Kasumi-1 (cell line): ENCODE measurements around the gene BCAR3.
"Not testable (repeated sequence)": the region's sequence is repeated elsewhere in the genome, so short reads cannot be mapped to it uniquely, and the experiment has no call there.

Source experiments
- DNase-seq, 2 experiments: peaks; one replicate each; lab custom pipeline; 2025; lab: John Stamatoyannopoulos, UW

Gene BCAR3

DNA sequence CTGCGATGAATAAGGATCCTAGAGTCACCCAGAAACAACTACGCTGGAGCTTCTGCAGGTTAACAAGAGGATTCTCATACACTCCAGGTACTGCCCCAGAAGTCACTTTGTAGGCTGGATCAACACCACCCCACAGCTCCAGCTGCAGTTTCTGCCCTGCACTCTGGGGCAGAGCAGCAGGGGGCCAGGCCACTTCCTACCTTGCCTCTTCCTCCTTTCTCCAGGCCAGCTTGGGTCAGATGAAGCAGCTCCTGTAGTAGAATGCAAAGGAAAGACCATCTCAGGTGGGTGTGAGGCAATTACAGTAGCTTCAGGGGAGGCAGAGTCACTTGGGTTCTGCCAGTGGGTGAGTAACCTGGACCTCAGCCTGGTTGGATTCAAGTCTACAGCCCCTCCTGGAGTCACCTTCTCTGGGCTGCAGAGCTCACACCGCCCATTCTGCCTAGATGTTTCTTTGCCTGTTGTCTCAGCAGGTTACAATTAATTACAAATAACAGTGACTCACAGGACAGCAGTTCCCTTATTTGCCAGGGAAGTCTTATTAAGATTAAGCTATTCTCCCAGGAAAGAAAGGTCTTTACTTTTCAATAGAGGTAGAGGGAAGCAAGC lies 24.4 kb upstream of the BCAR3 start:
- no peak for DNase-seq

DNA sequence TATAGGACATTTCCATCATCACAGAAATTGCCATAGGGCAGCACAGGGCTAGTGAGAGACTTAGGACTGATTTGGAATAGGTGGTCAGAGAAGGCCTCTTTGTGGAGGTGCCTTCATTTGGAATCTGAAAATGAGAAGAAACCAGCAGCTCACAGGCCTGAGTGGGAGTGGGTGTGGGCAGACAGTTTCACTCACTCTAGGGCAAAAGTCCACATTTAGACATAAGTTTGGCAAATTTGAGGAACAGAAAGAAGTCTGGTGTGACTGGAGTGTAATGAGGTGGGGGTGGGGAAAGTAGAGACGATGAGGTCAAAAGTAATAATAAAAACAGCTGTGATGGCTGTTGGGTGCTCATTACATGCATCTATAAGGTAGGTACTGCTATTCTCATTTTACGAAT lies 22.4 kb upstream of the BCAR3 start:
- DNase-seq, result no peak

DNA sequence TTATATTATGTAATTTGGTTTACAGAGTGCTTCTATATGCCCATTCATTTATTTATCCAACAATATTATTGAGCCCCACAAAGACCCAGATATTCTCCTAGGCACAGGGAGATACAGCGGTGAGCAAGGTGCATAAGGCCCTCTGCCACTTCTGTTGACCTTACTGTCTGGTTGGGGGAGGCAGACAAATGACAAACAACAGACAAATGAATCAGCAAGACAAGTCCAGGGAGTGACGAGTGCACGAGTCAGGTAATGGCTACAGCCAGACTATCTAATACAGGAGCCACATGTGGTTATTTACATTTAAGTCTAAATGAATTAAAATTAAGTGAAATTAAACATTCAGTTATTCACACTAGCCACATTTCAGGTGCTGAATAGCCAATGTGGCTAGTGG lies 22.0 kb upstream of the BCAR3 start:
- no peak for DNase-seq

DNA sequence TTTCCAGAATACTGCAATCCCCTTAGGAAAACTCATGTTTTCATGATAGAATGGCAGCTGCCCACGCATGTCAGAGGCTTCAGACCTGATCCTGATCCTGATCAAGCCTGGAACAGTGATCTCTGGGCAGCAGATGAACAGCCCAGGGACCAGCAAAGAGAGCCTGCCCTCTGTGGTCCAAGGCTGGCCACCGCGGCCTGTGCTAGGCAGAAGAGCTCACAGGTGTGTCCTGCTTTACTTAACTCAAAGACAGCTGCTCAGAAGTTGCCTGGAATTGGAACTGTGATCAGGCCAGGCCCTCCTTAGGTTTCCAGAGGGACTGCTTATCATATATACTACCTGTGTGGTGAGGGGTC lies 21.2 kb upstream of the BCAR3 start:
- no peak for DNase-seq

DNA sequence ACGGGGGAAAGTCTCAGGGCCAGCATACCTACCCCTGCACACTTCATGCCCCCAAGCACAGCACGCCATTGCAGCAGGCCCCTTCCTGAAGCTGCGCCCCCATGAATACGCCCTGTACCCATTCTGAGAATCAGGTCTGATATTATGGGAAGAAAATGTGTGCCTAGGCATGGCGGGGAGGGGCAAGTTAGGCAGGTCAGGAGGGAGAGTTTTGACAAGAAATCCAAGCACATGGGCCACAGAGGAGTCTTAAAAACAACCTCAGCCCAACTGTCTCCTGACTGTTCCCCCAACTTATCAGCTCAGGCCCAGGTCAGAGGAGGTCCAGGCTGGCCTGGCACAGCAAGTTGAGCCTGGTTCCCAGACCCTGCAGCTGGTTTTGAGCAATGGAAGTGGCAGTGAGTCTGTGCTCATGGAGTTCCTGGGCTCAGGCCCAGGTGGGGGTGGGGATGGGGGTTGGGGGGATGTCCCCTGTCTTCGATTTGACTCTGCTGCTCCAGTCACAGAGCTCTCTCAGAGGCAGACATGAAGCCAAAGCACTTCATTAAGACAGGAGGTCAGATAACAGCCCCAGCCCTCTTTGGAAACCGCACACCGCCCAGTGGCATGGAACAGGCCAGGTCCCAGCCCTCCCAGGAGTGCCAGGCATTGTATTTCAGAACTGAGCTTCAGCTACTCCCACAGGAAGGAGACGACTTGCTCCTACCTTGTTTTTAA lies 20.6 kb upstream of the BCAR3 start:
- DNase-seq, result no peak

DNA sequence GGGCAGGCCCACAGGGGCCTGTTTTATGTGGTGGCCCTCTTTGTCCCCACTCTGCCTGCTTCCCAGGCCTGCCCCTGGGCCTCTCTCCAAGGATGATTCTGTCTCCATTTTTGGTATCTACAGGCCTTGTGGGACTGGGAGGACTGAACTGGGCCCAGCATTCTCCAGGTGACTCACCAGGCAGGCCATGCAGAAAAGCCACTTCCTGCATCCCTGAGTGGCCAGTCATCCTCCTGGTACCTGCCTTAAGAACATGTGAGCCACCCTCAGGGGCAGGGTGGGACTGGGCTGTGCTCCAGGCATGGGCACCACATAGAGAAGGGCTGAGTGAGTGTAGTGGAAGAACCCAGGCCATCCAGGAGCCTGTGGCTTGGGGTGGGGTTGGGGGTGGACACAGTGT lies 20.0 kb upstream of the BCAR3 start:
- no peak for DNase-seq

DNA sequence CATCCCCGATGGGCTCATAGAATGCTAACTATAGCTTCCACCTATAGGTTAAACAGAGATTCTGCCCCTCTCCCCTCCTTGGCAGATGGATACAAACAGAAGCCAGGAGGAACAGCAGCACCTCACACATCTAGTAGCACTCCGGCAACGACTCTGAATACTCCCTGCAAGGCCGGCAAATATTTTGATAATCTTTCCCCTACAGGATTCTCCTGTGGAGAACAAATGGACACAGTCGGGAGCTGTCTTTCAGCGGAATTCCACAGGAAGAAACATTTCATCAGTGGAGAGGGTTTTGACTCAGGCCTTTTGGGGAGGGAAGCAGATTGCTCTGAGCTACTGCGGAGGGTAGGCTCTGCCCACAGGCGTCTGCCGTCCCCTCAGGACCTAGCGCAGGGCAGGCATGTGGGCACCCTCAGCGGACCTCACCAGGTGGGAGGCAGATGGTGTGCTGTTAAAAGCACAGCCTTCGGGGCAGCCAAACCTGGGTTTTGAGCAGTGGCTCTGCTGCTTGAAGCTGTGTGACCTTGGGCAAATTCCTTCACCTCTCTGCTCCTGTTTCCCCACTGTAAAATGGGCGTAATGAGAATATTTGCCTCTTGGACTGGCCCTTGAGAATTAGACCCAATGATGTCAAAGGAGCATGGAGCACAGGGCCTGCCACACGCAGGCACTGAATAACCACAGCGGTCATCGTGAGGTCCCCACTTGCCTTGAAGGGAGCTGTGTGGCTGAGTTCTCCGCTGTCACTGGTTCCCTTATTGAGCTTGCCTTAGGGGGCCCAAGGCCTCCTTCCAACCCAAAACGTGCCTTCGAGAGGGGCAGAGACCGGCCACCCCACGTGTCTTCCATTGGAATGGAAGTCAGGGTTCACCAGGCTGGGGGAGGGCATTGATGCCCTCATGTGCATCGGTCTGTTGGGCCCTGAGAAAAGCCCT lies 19.2 kb upstream of the BCAR3 start:
- DNase-seq, result no peak

DNA sequence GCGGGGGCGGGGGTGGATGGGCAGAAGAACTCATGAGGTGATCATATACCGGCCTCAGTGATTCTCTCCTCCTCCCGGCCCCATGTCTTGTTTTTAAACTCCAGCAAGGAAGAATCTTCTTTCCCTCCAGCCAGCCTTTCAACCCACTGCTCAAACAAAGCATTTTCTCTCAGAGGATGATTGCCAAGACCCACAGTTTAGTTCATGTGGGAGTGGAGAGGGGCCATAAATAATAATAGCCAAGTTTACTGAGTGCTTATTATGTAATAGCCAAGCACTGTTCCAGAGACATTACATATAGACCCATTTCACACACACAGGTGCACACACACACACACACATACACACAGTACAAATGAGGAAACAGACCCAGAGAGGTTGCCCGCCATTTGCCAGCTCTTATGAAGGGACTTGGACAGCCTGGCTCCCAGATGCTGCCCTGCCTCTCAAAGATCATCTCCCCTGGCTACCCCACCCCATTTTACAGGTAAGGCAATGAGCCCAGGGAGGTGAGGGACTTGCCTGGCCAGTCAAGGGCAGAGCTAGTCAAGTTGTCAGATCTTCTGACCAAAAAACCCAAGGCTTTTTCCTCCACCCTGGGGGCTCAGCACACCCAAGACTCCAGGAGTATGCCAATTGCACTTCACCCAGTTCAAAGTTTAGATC lies 18.0 kb upstream of the BCAR3 start:
- no peak for DNase-seq

DNA sequence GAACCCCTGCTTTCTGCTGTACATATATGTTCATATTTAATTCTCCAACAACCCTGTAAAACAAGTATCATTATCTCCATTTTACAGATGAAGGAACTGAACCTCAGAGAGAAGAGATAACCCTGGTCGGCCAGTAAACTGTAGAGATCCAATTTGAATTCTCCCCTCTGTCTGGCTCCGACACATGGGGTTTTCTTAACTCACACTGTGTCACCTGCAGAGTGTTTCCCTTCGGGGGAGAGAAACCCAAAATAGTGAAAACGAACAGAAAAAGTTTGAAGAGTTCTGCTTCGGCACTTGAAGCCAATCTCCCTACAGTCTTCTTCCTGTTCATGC lies 17.4 kb upstream of the BCAR3 start:
- no peak for DNase-seq

DNA sequence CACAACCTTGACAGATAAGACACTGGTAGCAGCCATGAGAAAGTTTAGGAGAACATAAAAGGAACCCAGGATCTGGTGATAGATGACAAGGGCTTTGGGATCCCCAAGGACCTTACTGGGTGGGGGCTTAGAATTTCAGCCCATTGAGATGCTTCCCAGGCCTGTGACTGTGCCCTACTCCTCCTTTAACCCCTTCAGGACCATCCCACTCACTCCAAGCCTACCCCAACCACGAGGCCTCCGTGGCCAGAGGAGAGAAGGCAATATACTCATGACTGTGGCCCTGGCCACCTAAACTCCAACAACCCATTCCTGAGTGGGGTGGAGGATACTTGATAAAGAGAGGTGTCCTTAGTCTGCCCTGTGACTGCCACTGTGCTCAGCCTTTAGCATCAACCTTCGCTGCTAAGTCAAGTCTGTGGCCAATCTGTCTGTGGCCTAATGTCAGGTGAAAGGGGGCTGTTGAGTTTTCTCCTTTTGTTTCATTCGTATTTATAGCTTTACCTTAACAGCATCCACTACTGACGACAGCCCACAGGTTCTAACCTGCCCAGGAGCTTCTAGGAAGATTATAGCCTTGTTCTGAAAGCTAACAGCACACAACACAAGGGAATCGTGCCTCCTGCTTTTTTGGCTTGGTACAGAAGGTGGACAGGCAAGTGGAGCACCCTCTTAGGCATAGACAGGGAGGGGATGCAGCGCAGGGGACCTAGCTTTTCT lies 16.9 kb upstream of the BCAR3 start:
- DNase-seq, result no peak

DNA sequence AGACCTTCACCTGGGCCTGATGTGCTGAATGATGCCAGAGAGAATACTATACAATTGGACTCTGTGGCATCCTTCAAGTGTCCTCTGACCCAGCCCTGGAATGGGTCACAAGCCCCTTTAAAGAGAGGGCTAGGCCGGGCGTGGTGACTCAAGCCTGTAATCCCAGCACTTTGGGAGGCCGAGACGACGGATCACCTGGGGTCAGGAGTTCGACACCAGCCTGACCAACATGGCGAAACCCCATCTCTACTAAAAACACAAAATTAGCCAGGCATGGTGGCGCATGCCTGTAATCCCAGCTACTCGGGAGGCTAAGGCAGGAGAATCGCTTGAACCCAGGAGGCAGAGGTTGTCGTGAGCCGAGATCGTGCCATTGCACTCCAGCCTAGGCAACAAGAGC lies 15.9 kb upstream of the BCAR3 start:
- DNase-seq, result not testable (repeated sequence)

DNA sequence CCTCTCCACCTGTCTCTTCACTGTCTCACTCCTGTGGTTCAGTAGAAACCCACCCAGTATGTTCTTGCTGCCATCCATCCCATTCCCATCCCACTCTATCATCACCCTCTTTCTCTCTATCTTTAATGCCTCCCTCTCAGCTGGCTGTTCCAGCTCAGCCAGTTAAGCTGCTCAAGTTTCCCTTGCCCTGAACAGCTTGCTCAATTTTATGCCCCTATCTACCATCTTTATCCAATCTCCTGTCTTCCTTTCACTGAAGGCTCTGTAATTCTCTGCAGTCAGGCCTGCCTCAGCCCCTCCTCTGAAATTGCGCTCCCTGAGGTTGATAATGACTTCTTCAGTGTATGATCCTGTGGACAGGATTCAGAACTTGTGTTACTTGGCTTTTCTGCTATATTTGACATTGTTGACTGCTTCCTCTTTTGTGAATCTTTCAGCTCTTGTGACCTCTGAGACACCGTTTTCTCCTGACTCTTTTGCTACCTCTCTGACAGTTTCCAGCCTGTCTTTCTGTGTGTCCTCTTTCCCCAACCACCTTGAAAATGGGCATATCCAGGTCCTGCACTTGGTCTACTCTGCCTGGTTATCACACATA lies 13.9 kb upstream of the BCAR3 start:
- peak; percentile 55 to 69 for DNase-seq

DNA sequence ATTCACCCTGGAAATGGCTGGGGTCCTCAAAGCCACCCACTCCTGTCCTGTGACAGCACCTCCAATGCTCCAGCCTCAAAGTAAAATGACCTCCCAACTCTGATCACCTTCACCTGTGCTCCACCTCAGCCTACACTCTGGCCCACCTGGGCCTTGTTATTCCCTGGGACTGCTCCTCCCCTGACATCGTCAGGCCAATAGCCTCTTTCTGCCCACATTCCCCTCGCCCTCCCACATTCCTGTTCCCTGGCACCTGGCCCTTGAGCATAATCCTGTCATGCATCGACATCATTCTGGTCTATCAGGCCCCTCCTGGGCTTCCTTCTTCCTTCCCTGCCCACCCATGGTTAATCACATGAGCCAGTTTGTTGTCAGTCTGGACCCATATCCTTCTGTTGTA lies 13.2 kb upstream of the BCAR3 start:
- no peak for DNase-seq

DNA sequence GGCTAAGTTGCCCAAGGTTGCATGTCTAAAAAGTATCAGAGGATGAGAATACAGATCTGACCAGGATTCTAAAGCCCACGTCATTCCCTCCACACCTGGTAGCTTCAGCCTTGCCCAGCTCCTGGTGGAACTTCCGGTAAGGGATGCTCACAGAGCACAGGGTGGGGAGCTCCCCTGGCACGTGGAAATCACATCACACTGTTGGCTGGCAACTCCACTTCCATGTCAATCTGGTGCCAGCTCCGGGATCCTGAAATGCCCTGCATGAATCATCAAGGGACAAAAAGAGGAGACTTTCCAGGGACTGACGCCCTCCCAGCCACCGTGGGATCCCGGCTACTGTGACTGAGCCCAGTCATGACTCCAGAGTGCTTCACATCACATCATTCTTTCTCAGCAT lies 12.4 kb upstream of the BCAR3 start:
- no peak for DNase-seq

DNA sequence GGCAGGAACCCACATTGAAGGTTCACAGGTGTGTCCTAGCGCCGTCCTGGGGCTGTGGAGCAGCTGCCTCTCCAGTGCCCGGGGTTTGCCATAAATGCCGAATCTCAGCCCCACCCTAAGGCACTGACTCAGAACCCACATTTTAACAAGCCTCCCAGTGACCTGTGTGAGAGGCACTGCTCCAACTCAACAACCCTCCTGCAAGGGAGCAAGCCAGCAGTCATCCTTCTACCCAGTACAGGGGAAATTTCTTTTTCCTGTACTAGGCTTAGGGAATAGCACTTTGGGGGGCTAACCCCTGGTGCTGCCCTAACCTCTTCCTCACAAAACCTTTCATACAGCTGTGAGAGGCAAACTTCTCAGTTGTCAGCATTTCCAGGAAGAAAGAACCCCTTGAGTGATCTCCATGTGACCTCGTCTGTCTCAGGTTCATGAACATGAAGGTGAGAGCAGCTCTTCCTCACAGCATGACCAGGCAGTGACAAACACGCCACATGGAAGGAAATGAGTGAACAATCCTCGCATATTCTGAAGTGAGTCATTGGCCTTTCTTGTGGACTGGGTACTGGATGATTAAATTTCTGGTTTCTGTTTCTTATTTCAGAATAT lies 11.4 kb upstream of the BCAR3 start:
- DNase-seq, result no peak

DNA sequence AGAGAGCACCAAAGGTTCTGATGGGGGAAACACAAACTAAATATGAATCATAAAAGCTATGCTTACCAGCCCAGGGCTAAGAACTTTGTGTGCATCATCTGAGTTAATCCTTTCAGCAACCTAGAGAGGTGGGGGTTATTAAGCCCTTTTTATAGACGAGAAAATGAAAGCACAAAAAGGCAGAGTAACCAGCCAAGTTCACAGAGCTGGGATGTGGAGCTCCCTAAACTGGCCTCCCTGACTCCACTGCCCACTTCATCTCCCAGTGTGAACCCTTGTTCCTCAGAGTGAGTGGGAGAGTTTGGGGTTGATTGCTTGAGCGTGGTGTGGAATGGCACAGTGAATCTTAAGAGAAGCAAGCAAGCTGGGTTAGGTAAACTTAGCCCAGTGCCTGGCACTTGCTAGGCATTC lies 10.8 kb upstream of the BCAR3 start:
- DNase-seq, result no peak

DNA sequence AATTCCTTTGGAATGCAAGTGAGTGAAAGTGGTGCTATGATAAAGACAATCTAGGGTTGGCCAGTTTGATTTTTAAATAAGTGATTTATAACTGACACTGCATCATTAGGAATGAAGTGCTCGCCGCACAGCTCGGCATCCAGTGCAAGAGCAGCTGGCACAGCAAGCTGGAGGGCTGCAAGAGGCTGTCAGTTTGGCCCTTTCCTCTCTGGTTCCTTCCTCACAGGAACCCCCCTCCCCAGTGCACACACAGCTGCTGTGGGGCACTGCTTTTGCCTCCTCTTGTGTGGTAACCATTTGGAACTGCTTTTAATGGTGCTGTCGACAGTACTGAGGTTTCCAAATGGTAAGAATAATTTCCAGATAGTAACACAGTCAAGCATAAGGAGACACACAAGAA lies 10.4 kb upstream of the BCAR3 start:
- peak; percentile 28 to 41 for DNase-seq

DNA sequence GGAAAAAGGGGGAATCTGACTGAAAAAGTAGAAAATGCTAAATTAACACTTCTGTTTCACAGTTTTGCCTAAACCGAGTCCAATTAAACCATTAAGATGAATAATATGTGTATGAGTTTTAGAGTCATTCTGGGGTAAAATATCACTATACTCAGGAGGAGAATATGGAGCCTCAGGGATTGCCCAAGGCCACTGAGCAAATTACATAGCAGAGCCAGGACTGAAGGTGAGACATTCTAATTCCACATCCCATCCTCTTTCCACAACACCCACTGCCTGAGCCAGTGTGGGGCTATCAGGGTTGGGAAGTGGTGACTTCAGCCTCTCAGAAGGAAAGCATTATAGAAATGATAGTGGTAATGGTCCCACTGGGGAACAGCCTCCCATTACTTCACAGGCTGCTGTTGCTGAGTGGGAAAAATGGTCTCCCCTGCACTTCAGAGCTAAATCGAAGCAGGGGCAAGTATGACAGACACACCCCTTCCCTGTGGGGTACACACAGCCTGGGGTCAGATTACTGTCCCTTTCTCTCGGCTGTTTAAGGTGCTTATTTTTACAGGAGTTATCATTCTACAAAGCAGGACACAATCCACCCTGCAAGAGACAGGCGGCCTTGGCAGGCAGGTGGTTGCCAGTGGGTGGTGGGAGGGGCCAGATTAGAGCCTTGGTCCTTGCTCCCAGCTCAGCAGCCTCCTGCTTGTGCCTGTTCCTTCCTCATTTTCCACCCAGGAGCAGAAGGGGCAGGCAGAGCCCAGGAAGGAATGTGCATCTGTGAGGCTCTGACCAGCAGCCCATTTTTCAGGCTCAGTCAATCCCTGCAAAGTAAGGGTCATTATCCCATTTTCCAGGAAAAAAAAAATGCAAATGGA lies 9.5 kb upstream of the BCAR3 start:
- peak; percentile 6 to 13 for DNase-seq

DNA sequence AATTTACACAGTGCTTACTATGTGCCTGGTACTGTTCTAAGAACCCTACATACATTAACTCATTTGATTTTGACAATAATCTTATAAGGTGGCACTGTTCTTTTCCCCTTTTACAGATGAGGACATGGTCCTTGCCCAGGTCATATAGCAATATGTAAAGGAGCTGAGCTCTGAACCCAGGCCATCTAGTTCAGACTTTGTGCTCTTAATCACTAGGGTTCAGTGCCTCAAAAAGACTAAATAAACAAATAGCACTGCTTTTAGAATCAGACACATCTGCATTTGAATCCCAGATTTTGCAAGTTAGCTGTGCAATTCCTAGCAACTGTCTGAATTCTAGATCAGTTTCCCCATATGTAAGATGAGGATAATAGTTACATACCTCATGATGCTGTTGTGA lies 8.7 kb upstream of the BCAR3 start:
- no peak for DNase-seq
